SU-DHL-6 (cell line): ENCODE measurements around the gene ANKRD40CL.

Experiments used
- H2AFZ ChIP-seq: fragments of 200-600 bp; sonication (generic); 2 replicates; pipeline ENCODE4 v1.6.1; 2014; ENCODE audit warnings: low read depth, mild to moderate bottlenecking, moderate library complexity, mixed read lengths, antibody characterized with exemption, low read length; ENCODE audit not compliant: severe bottlenecking
- H3F3A ChIP-seq: fragments of 200-600 bp; shearing (Covaris generic); 2 replicates; pipeline ENCODE4 v1.6.0; 2016; ENCODE audit warnings: antibody characterized with exemption, mild to moderate bottlenecking; ENCODE audit not compliant: insufficient read depth
- H3K27ac ChIP-seq: fragments of 200-600 bp; sonication (generic); 2 replicates; pipeline ENCODE4 v1.5.1; 2016; ENCODE audit warnings: low read depth, mild to moderate bottlenecking, low read length, moderate library complexity, mixed read lengths
- H3K27me3 ChIP-seq: fragments of 200-600 bp; sonication (generic), shearing (Covaris generic); 2 replicates; pipeline ENCODE4 v1.6.0; 2014; ENCODE audit warnings: mild to moderate bottlenecking, low read length
- H3K36me3 ChIP-seq: fragments of 200-600 bp; sonication (generic); 2 replicates; pipeline ENCODE4 v1.6.1; 2014; ENCODE audit warnings: mild to moderate bottlenecking, low read length, mixed read lengths
- H3K4me2 ChIP-seq: fragments of 300-600, 200-600 bp; shearing (Covaris generic), sonication (generic); 2 replicates; pipeline ENCODE4 v1.6.0; 2014; ENCODE audit warnings: low read length, low read depth, mild to moderate bottlenecking; ENCODE audit not compliant: poor library complexity, severe bottlenecking
- H3K4me3 ChIP-seq: fragments of 200-600 bp; sonication (generic); 2 replicates; pipeline ENCODE4 v1.5.1; 2014; ENCODE audit warnings: antibody characterized with exemption, low read length, mild to moderate bottlenecking, mixed read lengths; ENCODE audit not compliant: insufficient read depth, poor library complexity, severe bottlenecking
- H3K79me2 ChIP-seq: fragments of 200-600 bp; sonication (generic); 2 replicates; pipeline ENCODE4 v1.6.1; 2014; ENCODE audit warnings: mild to moderate bottlenecking, low read length, moderate library complexity; ENCODE audit not compliant: insufficient read depth
- H3K9ac ChIP-seq: fragments of 200-600 bp; sonication (generic); 2 replicates; pipeline ENCODE4 v1.7.0; 2014; ENCODE audit warnings: mild to moderate bottlenecking, low read length
- H3K9me2 ChIP-seq: fragments of 200-600 bp; sonication (generic); replicated peaks from 2 replicates; pipeline ENCODE4 v1.6.1; 2014; ENCODE audit warnings: low read length; ENCODE audit not compliant: insufficient read depth
- H3K9me3 ChIP-seq: fragments of 200-600 bp; sonication (generic); 2 replicates; pipeline ENCODE4 v1.6.1; 2014; ENCODE audit warnings: low read length, mixed read lengths; ENCODE audit not compliant: insufficient read depth
- H4K20me1 ChIP-seq: fragments of 200-600 bp; sonication (generic); 2 replicates; pipeline ENCODE4 v1.6.1; 2014; ENCODE audit warnings: low read depth, mild to moderate bottlenecking, antibody characterized with exemption, low read length, moderate library complexity, mixed read lengths
- EZH2phosphoT487 ChIP-seq: fragments of 200-600 bp; sonication (generic), shearing (Covaris generic); conservative IDR thresholded peaks from 2 replicates; pipeline ENCODE4 v1.6.1; 2018; ENCODE audit warnings: mild to moderate bottlenecking, antibody characterized with exemption, low read length, moderate library complexity, mixed read lengths
- TF ChIP-seq, protein P1 (sequence below): fragments of 200-600 bp; sonication (generic); IDR thresholded peaks from one replicate; pipeline ENCODE4 v1.5.1; 2017; ENCODE audit warnings: antibody characterized with exemption, mild to moderate bottlenecking, low read length, moderate library complexity; ENCODE audit not compliant: insufficient read depth, poor library complexity, severe bottlenecking

ANKRD40CL gene

DNA sequence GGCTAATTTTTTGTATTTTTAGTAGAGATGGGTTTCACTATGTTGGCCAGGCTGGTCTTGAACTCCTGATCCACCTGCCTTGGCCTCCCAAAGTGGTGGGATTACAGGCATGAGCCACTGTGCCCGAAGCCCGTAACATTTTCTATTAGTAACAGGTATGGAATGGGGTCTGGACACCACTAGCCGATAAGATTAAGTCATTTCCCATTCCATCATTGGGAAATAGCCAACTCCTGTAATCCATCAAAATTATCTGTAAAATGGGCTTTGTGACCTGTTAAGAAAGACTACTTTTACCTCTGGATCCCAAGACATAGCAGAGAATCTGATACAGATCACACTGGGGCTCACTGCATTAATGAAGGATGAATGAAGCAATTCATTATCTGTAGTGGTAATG is 51.8 kb downstream of the ANKRD40CL start:
- Histone ChIP-seq H3K9me2 (no peaks in the 10 kb centered on the region), H3F3A (no peaks in the 10 kb centered on the region), H3K27me3 (no peaks in the 10 kb centered on the region), H3K9me3 (no peaks in the 10 kb centered on the region), H3K79me2 (peaks cover 11% of the 10 kb centered on the region), H3K9ac (no peak overlapping the region), H3K4me2 (no peak overlapping the region), H3K4me3 (no peak overlapping the region), H3K36me3 (no peaks in the 10 kb centered on the region), H2AFZ (no peak overlapping the region), H3K27ac (no peak overlapping the region), H4K20me1 (peaks cover 6% of the 10 kb centered on the region)
- no peak for TF ChIP-seq EZH2phosphoT487
- TF ChIP-seq, protein P1, sequence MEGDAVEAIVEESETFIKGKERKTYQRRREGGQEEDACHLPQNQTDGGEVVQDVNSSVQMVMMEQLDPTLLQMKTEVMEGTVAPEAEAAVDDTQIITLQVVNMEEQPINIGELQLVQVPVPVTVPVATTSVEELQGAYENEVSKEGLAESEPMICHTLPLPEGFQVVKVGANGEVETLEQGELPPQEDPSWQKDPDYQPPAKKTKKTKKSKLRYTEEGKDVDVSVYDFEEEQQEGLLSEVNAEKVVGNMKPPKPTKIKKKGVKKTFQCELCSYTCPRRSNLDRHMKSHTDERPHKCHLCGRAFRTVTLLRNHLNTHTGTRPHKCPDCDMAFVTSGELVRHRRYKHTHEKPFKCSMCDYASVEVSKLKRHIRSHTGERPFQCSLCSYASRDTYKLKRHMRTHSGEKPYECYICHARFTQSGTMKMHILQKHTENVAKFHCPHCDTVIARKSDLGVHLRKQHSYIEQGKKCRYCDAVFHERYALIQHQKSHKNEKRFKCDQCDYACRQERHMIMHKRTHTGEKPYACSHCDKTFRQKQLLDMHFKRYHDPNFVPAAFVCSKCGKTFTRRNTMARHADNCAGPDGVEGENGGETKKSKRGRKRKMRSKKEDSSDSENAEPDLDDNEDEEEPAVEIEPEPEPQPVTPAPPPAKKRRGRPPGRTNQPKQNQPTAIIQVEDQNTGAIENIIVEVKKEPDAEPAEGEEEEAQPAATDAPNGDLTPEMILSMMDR, result no peak

DNA sequence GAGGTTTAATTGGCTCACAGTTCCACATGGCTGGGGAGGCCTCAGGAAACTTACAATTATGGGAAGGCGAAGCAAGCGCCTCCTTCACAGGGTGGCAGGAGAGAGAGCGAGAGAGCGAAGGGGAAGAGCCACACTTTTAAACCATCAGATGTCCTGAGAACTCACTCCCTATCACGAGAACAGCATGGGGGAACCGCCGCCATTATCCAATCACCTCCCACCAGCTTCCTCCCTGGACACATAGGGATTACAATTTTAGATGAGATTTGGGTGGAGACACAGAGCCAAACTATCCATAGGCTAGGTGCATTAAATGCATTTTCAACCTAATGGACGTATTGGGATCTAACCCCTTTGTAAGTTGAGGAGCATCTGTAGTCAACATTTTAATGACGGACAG is 54.7 kb downstream of the ANKRD40CL start:
- no peak overlapping the region for H2AFZ ChIP-seq
- TF ChIP-seq, protein P1, result no peak
- TF ChIP-seq EZH2phosphoT487, result no peak

More for the DNA sequence above, 54.7 kb downstream of the ANKRD40CL start:
- Histone ChIP-seq H3F3A (peaks cover 5% of the 10 kb centered on the region; the same call in 1 of the 2 replicates), H4K20me1 (no peaks in the 10 kb centered on the region), H3K4me3 (no peak overlapping the region), H3K9ac (no peak overlapping the region), H3K9me2 (no peaks in the 10 kb centered on the region), H3K79me2 (peaks cover 9% of the 10 kb centered on the region), H3K9me3 (no peaks in the 10 kb centered on the region), H3K27me3 (no peaks in the 10 kb centered on the region), H3K4me2 (no peak overlapping the region), H3K36me3 (no peaks in the 10 kb centered on the region), H3K27ac (no peak overlapping the region)
